HepG2 (cell line): ENCODE measurements around the gene PANK2. TPM values are rescaled to one million over a fixed set of nuclear protein-coding genes. Genes with fewer than 3 reads are reported as not detected.
A peak's percentile ranks its signal among the peaks of the same experiment; 100 is the strongest.

Experiments used
- ATAC-seq: fragments of 200-7000 bp; cut with Tn5 transposase; 3 replicates; pipeline ENCODE4 v1.9.1; 2020; ENCODE audit warnings: mild to moderate bottlenecking, moderate library complexity
- BruUV-seq: library from RNA; stranded (reverse); fragments of 400-500 nt; replicated peaks from 2 replicates; lab custom pipeline; 2021; lab: Mats Ljungman, UMichigan
- CTCF ChIA-PET: fragments of 300-600 bp; formaldehyde crosslinking; extraction: SDS; loops from one replicate; lab custom pipeline; 2021; ENCODE audit warnings: low total read pairs, inconsistent platforms, low intra/inter-chr PET ratio; lab: Yijun Ruan, JAX
- POLR2A ChIA-PET: fragments of 350-600 bp; sonication (Branson Sonifier 250); formaldehyde crosslinking; loops from one replicate; lab custom pipeline; 2020; ENCODE audit warnings: antibody characterized with exemption, inconsistent platforms; lab: Yijun Ruan, JAX
- DNase-seq: peaks from one replicate; pipeline ENCODE4 v3.0.0-alpha.2; 2015; ENCODE audit warnings: low spot score
- FAIRE-seq: peaks from 3 replicates; lab custom pipeline; 2011; peaks lifted over from hg19 to GRCh38; lab: Jason Lieb, UNC
- H2AFZ ChIP-seq: one replicate; pipeline ENCODE4 v1.6.1; 2011; ENCODE audit warnings: low read length, inconsistent platforms
- H3K27ac ChIP-seq: fragments of 300-600 bp; 3 replicates; pipeline ENCODE4 v1.8.0; 2011; ENCODE audit warnings: mixed run types, mild to moderate bottlenecking, mixed read lengths, low read length, inconsistent platforms; ENCODE audit not compliant: insufficient read depth; ENCODE audit errors: extremely low read length
- H3K27me3 ChIP-seq, 2 experiments: fragments of 200-600 bp in 1 of 2; 2 replicates in 1 of 2; 3 replicates in 1 of 2; pipeline versions ENCODE4 v1.6.0 to v1.8.0; 2011; ENCODE audit warnings: low read length in 2 of 2, mild to moderate bottlenecking in 2 of 2, moderate library complexity in 2 of 2, inconsistent platforms in 1 of 2; ENCODE audit not compliant: insufficient read depth in 2 of 2, control insufficient read depth in 1 of 2
- H3K36me3 ChIP-seq, 2 experiments: fragments of 200-600 bp in 1 of 2; replicated peaks in 1 of 2; 2 replicates in 1 of 2; 3 replicates in 1 of 2; pipeline versions ENCODE4 v1.5.1 to v1.8.0; 2011; ENCODE audit warnings: low read length in 2 of 2, inconsistent platforms in 1 of 2; ENCODE audit not compliant: insufficient read depth in 2 of 2, control insufficient read depth in 1 of 2
- H3K4me1 ChIP-seq: 2 replicates; pipeline ENCODE4 v1.5.1; 2012; ENCODE audit warnings: low read length, inconsistent platforms; ENCODE audit not compliant: insufficient read depth
- H3K4me2 ChIP-seq: 2 replicates; pipeline ENCODE4 v1.6.0; 2011; ENCODE audit warnings: low read depth, low read length, inconsistent platforms
- H3K4me3 ChIP-seq, 3 experiments: fragments of 200-600 bp in 1 of 3; sonication (generic), shearing (Covaris generic) in 1 of 3; replicated peaks in 1 of 3; 2 replicates each; pipeline ENCODE4 v1.5.1; 2011 to 2016; ENCODE audit warnings: low read length in 3 of 3, inconsistent platforms in 2 of 3, low read depth in 2 of 3, mild to moderate bottlenecking in 2 of 3, control low read depth in 1 of 3, mixed read lengths in 1 of 3; ENCODE audit not compliant: insufficient read depth in 1 of 3
- H3K79me2 ChIP-seq: one replicate; pipeline ENCODE4 v1.6.1; 2011; ENCODE audit warnings: low read length, inconsistent platforms; ENCODE audit not compliant: insufficient read depth
- H3K9ac ChIP-seq: 2 replicates; pipeline ENCODE4 v1.6.0; 2011; ENCODE audit warnings: mild to moderate bottlenecking, low read depth, low read length, inconsistent platforms; ENCODE audit not compliant: insufficient read depth
- H3K9me3 ChIP-seq: 2 replicates; pipeline ENCODE4 v1.5.1; 2012; ENCODE audit warnings: mild to moderate bottlenecking, low read length
- H4K20me1 ChIP-seq: 2 replicates; pipeline ENCODE4 v1.6.0; 2011; ENCODE audit warnings: inconsistent platforms, mild to moderate bottlenecking, low read length, moderate library complexity; ENCODE audit not compliant: insufficient read depth
- AGO2 ChIP-seq: fragments of 200-400 bp; formaldehyde crosslinking; optimal IDR thresholded peaks from 2 replicates; pipeline ENCODE3; 2017; ENCODE audit warnings: mild to moderate bottlenecking, low read depth, low read length, moderate library complexity
- NCOA5 ChIP-seq: sonication (generic); formaldehyde crosslinking; IDR thresholded peaks from 2 replicates; pipeline ENCODE4 v1.4.0; 2020; ENCODE audit warnings: missing genetic modification reagents
- RBM22 ChIP-seq: fragments of 200-400 bp; formaldehyde crosslinking; optimal IDR thresholded peaks from 2 replicates; pipeline ENCODE3; 2017; ENCODE audit warnings: mild to moderate bottlenecking, low read length, moderate library complexity
- RBM39 ChIP-seq: fragments of 200-400 bp; formaldehyde crosslinking; IDR thresholded peaks from one replicate; pipeline ENCODE4 v1.6.1; 2018; ENCODE audit warnings: antibody characterized with exemption, mild to moderate bottlenecking, low read depth, low read length; ENCODE audit not compliant: poor library complexity, severe bottlenecking
- RNF2 ChIP-seq: fragments of 450-650 bp; conservative IDR thresholded peaks from 2 replicates; pipeline ENCODE4 v1.6.1; 2016; ENCODE audit warnings: low read depth
- RNF219 ChIP-seq: sonication (generic); formaldehyde crosslinking; IDR thresholded peaks from 2 replicates; pipeline ENCODE4 v1.5.0; 2020; ENCODE audit warnings: mild to moderate bottlenecking, missing genetic modification reagents
- THAP11 ChIP-seq: IDR thresholded peaks from 2 replicates; pipeline ENCODE4 v1.6.1; 2016; ENCODE audit warnings: missing biosample characterization, missing genetic modification reagents
- ZBTB37 ChIP-seq: sonication (generic); formaldehyde crosslinking; IDR thresholded peaks from 2 replicates; pipeline ENCODE4 v1.4.0; 2020; ENCODE audit warnings: mild to moderate bottlenecking, missing genetic modification reagents
- WGBS: methylation state at CpG from one replicate; pipeline ENCODE4 v1.1.6; 2017; ENCODE audit warnings: low lambda C conversion rate; 5-methylcytosine and 5-hydroxymethylcytosine counted together
- in situ Hi-C: cut with HindIII; loops from 2 replicates; pipeline ENCODE4 v1.10.0; 2017; ENCODE audit warnings: low pct_unique_long_range_greater_than_20kb; ENCODE audit not compliant: extremely low pct_ligation_motif_present
- intact Hi-C: fragments of 100-400 bp; cut with micrococcal nuclease; formaldehyde crosslinking; loops from one replicate; pipeline ENCODE4 v1.10.0; 2022; ENCODE audit not compliant: unreplicated experiment
- polyA plus RNA-seq, 8 experiments: library from polyadenylated mRNA; depleted of rRNA in 3 of 8; stranded (reverse) in 7 of 8; unstranded in 1 of 8; fragments of >200 nt; fragmentation: Illumina TruSeq in 4 of 8; extraction: Trizol in 4 of 8; gene quantifications; 2 replicates each; pipeline versions ENCODE4 v1.2.1 to v1.2.3, GENCODE V29; 2011 to 2016; ENCODE audit warnings: low read depth in 4 of 8, missing spikeins in 1 of 8, mixed read lengths in 1 of 8; ENCODE audit not compliant: insufficient read depth in 1 of 8
- total RNA-seq, 5 experiments: library from RNA; depleted of rRNA; stranded (reverse); fragments of >200 nt; fragmentation: Illumina TruSeq; extraction: Trizol; gene quantifications; 2 replicates each; pipeline ENCODE4 v1.2.3, GENCODE V29; 2016; ENCODE audit warnings: low read depth in 1 of 5
- TF ChIP-seq, protein P1 (sequence below): sonication (generic); formaldehyde crosslinking; IDR thresholded peaks from 2 replicates; pipeline ENCODE4 v1.4.0; 2020; ENCODE audit warnings: missing genetic modification reagents
- TF ChIP-seq, protein P2 (sequence below): sonication (generic); formaldehyde crosslinking; IDR thresholded peaks from 2 replicates; pipeline ENCODE4 v1.5.0; 2020; ENCODE audit warnings: missing genetic modification reagents
- TF ChIP-seq, protein P3 (sequence below): sonication (generic); formaldehyde crosslinking; IDR thresholded peaks from 2 replicates; pipeline ENCODE4 v1.4.0; 2020; ENCODE audit warnings: missing genetic modification reagents, borderline replicate concordance
- TF ChIP-seq, protein P4 (sequence below): sonication (generic); formaldehyde crosslinking; IDR thresholded peaks from 2 replicates; pipeline ENCODE4 v1.5.1; 2020; ENCODE audit warnings: missing genetic modification reagents, mild to moderate bottlenecking, borderline replicate concordance

The PANK2 gene
- total and polyA plus RNA-seq, 2 of the 13 experiments (the other 11 are each of a cell fraction or from before 2014, with no cell fraction given) = 39.2 to 123 TPM

- WGBS = 91% methylated on average over 14 of the region's 14 CpGs
- in situ Hi-C loops (no loop called here), intact Hi-C loops (no loop called here)
- DNase-seq (no peak), FAIRE-seq (no peak), ATAC-seq (no peak)
- POLR2A ChIA-PET = interaction anchor here (0.8 to 1.0 kb wide), 3 partner anchors 9 to 20 kb away, joined by 3 read pairs; no protein-coding TSS in a partner anchor
- Histone ChIP-seq H4K20me1 (no peaks in the 10 kb centered on the region), H3K4me1 (no peaks in the 10 kb centered on the region), H2AFZ (no peak overlapping the region), H3K4me3 (no peak overlapping the region), H3K9ac (no peak overlapping the region), H3K27ac (no peak overlapping the region), H3K79me2 (no peaks in the 10 kb centered on the region), H3K4me2 (no peak overlapping the region), H3K27me3 (no peaks in the 10 kb centered on the region), H3K36me3 (peaks cover 53 to 58% of the 10 kb centered on the region in 2 experiments), H3K9me3 (no peaks in the 10 kb centered on the region)
- CTCF ChIA-PET = no interaction called here
- no TSS peak for BruUV-seq
- no peak for TF ChIP-seq THAP11 (CRISPR knock-in tag)
- no peak for TF ChIP-seq NCOA5 (CRISPR knock-in tag)
- TF ChIP-seq RNF219 (CRISPR knock-in tag) = no peak
- peak; percentile 81 for TF ChIP-seq AGO2
- TF ChIP-seq, protein P1, sequence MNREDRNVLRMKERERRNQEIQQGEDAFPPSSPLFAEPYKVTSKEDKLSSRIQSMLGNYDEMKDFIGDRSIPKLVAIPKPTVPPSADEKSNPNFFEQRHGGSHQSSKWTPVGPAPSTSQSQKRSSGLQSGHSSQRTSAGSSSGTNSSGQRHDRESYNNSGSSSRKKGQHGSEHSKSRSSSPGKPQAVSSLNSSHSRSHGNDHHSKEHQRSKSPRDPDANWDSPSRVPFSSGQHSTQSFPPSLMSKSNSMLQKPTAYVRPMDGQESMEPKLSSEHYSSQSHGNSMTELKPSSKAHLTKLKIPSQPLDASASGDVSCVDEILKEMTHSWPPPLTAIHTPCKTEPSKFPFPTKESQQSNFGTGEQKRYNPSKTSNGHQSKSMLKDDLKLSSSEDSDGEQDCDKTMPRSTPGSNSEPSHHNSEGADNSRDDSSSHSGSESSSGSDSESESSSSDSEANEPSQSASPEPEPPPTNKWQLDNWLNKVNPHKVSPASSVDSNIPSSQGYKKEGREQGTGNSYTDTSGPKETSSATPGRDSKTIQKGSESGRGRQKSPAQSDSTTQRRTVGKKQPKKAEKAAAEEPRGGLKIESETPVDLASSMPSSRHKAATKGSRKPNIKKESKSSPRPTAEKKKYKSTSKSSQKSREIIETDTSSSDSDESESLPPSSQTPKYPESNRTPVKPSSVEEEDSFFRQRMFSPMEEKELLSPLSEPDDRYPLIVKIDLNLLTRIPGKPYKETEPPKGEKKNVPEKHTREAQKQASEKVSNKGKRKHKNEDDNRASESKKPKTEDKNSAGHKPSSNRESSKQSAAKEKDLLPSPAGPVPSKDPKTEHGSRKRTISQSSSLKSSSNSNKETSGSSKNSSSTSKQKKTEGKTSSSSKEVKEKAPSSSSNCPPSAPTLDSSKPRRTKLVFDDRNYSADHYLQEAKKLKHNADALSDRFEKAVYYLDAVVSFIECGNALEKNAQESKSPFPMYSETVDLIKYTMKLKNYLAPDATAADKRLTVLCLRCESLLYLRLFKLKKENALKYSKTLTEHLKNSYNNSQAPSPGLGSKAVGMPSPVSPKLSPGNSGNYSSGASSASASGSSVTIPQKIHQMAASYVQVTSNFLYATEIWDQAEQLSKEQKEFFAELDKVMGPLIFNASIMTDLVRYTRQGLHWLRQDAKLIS (CRISPR knock-in tag) = no peak
- TF ChIP-seq, protein P2, sequence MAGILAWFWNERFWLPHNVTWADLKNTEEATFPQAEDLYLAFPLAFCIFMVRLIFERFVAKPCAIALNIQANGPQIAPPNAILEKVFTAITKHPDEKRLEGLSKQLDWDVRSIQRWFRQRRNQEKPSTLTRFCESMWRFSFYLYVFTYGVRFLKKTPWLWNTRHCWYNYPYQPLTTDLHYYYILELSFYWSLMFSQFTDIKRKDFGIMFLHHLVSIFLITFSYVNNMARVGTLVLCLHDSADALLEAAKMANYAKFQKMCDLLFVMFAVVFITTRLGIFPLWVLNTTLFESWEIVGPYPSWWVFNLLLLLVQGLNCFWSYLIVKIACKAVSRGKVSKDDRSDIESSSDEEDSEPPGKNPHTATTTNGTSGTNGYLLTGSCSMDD = no peak
- TF ChIP-seq, protein P3, sequence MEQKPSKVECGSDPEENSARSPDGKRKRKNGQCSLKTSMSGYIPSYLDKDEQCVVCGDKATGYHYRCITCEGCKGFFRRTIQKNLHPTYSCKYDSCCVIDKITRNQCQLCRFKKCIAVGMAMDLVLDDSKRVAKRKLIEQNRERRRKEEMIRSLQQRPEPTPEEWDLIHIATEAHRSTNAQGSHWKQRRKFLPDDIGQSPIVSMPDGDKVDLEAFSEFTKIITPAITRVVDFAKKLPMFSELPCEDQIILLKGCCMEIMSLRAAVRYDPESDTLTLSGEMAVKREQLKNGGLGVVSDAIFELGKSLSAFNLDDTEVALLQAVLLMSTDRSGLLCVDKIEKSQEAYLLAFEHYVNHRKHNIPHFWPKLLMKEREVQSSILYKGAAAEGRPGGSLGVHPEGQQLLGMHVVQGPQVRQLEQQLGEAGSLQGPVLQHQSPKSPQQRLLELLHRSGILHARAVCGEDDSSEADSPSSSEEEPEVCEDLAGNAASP = no peak
- peak; percentile 81 for TF ChIP-seq RBM22
- TF ChIP-seq RNF2 = no peak
- peak; percentile 13 for TF ChIP-seq RBM39
- TF ChIP-seq, protein P4, sequence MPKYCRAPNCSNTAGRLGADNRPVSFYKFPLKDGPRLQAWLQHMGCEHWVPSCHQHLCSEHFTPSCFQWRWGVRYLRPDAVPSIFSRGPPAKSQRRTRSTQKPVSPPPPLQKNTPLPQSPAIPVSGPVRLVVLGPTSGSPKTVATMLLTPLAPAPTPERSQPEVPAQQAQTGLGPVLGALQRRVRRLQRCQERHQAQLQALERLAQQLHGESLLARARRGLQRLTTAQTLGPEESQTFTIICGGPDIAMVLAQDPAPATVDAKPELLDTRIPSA (CRISPR knock-in tag) = no peak
- TF ChIP-seq ZBTB37 = no peak
Measured at GRCh38 chr20:3865152-3865886, 23.9 kb upstream of the PANK2 start.
